Mesenchymal stem cell (in vitro differentiated cells and primary cell): Measurements from ENCODE around the gene TNNI2.

Experiments
- DNase-seq: peaks from one replicate; pipeline ENCODE4 v3.0.0-alpha.2; 2013
- H2AFZ ChIP-seq: one replicate; pipeline ENCODE4 v1.6.1; 2013; ENCODE audit warnings: low read depth, mild to moderate bottlenecking, control low read depth, inconsistent platforms, low read length, moderate library complexity
- H2AK5ac ChIP-seq: 2 replicates; pipeline ENCODE4 v1.6.1; 2013; ENCODE audit warnings: low read length, moderate library complexity, mild to moderate bottlenecking, inconsistent platforms; ENCODE audit not compliant: severe bottlenecking
- H2BK120ac ChIP-seq: one replicate; pipeline ENCODE4 v1.6.1; 2013; ENCODE audit warnings: low read depth, mild to moderate bottlenecking, inconsistent platforms, low read length, moderate library complexity
- H2BK12ac ChIP-seq, 2 experiments: one replicate each; pipeline ENCODE4 v1.6.1; 2013; ENCODE audit warnings: inconsistent platforms in 2 of 2, low read length in 2 of 2, mild to moderate bottlenecking in 2 of 2, moderate library complexity in 2 of 2, control low read depth in 1 of 2
- H2BK15ac ChIP-seq: one replicate; pipeline ENCODE4 v1.6.1; 2013; ENCODE audit warnings: mild to moderate bottlenecking, low read depth, inconsistent platforms; ENCODE audit not compliant: poor library complexity, severe bottlenecking
- H2BK5ac ChIP-seq: 2 replicates; pipeline ENCODE4 v1.6.1; 2013; ENCODE audit warnings: low read depth, mild to moderate bottlenecking, low read length, control low read depth, inconsistent platforms; ENCODE audit not compliant: poor library complexity, severe bottlenecking
- H3K14ac ChIP-seq, 2 experiments: one replicate each; pipeline ENCODE4 v1.6.1; 2013; ENCODE audit warnings: inconsistent platforms in 2 of 2, low read length in 2 of 2, control low read depth in 1 of 2, mild to moderate bottlenecking in 1 of 2, moderate library complexity in 1 of 2
- H3K18ac ChIP-seq, 2 experiments: one replicate each; pipeline ENCODE4 v1.6.1; 2013; ENCODE audit warnings: inconsistent platforms in 2 of 2, low read length in 2 of 2, control low read depth in 1 of 2, low read depth in 1 of 2, mild to moderate bottlenecking in 1 of 2
- H3K23ac ChIP-seq, 2 experiments: one replicate each; pipeline ENCODE4 v1.6.1; 2013; ENCODE audit warnings: inconsistent platforms in 2 of 2, low read length in 2 of 2, mild to moderate bottlenecking in 2 of 2, moderate library complexity in 2 of 2, control low read depth in 1 of 2
- H3K27ac ChIP-seq: 2 replicates; pipeline ENCODE4 v1.5.1; 2013; ENCODE audit warnings: mild to moderate bottlenecking, moderate library complexity, low read length, control low read depth, inconsistent platforms; ENCODE audit not compliant: poor library complexity, severe bottlenecking
- H3K27me3 ChIP-seq, 2 experiments: 2 replicates each; pipeline versions ENCODE4 v1.6.1 to v1.7.0; 2013; ENCODE audit warnings: low read length in 2 of 2, mild to moderate bottlenecking in 2 of 2, moderate library complexity in 2 of 2, control low read depth in 1 of 2, inconsistent platforms in 1 of 2; ENCODE audit not compliant: control insufficient read depth in 1 of 2, insufficient read depth in 1 of 2
- H3K36me3 ChIP-seq, 2 experiments: 2 replicates each; pipeline versions ENCODE4 v1.6.1 to v1.7.0; 2013; ENCODE audit warnings: low read length in 2 of 2, control low read depth in 1 of 2, inconsistent platforms in 1 of 2, low read depth in 1 of 2, mild to moderate bottlenecking in 1 of 2; ENCODE audit not compliant: insufficient read depth in 2 of 2, control insufficient read depth in 1 of 2
- H3K4ac ChIP-seq, 2 experiments: one replicate each; pipeline ENCODE4 v1.6.1; 2013; ENCODE audit warnings: inconsistent platforms in 2 of 2, low read length in 2 of 2, mild to moderate bottlenecking in 2 of 2, moderate library complexity in 2 of 2, control low read depth in 1 of 2, low read depth in 1 of 2
- H3K4me1 ChIP-seq: 2 replicates; pipeline ENCODE4 v1.6.1; 2013; ENCODE audit warnings: low read depth, low read length, control low read depth; ENCODE audit not compliant: control insufficient read depth, insufficient read depth
- H3K4me2 ChIP-seq: 2 replicates; pipeline ENCODE4 v1.6.1; 2013; ENCODE audit warnings: low read length, mild to moderate bottlenecking, inconsistent platforms; ENCODE audit not compliant: poor library complexity, severe bottlenecking
- H3K4me3 ChIP-seq, 2 experiments: 2 replicates each; pipeline versions ENCODE4 v1.5.1 to v1.7.0; 2013; ENCODE audit warnings: low read length in 2 of 2, mild to moderate bottlenecking in 2 of 2, control low read depth in 1 of 2, low read depth in 1 of 2; ENCODE audit not compliant: insufficient read depth in 1 of 2
- H3K79me1 ChIP-seq: replicated peaks from 2 replicates; pipeline ENCODE4 v1.6.1; 2013; ENCODE audit warnings: mild to moderate bottlenecking, control low read depth, low read length, inconsistent platforms; ENCODE audit not compliant: poor library complexity, severe bottlenecking
- H3K9ac ChIP-seq: 2 replicates; pipeline ENCODE4 v1.7.0; 2013; ENCODE audit warnings: mild to moderate bottlenecking, low read length, moderate library complexity
- H3K9me3 ChIP-seq: 2 replicates; pipeline ENCODE4 v1.7.0; 2013; ENCODE audit warnings: mild to moderate bottlenecking, low read length; ENCODE audit not compliant: control insufficient read depth
- H4K8ac ChIP-seq: one replicate; pipeline ENCODE4 v1.6.1; 2013; ENCODE audit warnings: inconsistent platforms, mild to moderate bottlenecking, low read length, moderate library complexity
- H4K91ac ChIP-seq: one replicate; pipeline ENCODE4 v1.6.1; 2013; ENCODE audit warnings: mild to moderate bottlenecking, low read length, inconsistent platforms
- WGBS: methylation state at CpG from one replicate; pipeline ENCODE4 v1.1.7; 2013; ENCODE audit warnings: mixed read lengths; 5-methylcytosine and 5-hydroxymethylcytosine counted together

TNNI2 gene

GRCh38 chr11:1858576-1858975 lies 19.8 kb downstream of the TNNI2 start:
- no peak overlapping the region for H3K4me3 ChIP-seq
- H4K8ac ChIP-seq = no peak overlapping the region
- H3K27ac ChIP-seq = no peak overlapping the region
- no peak overlapping the region for H2BK120ac ChIP-seq
- no peak overlapping the region for H2AFZ ChIP-seq
- H2BK12ac ChIP-seq = peak overlapping the region in 1 of 2 experiments; percentile 45
- no peaks in the 10 kb centered on the region for H3K79me1 ChIP-seq
- H3K27me3 ChIP-seq = peaks cover 0 to 22% of the 10 kb centered on the region in 2 experiments
- H4K91ac ChIP-seq = peak overlapping the region; percentile 60
- no peak overlapping the region for H3K9ac ChIP-seq
- peak overlapping the region; percentile 29 for H2AK5ac ChIP-seq
- no peak overlapping the region for H3K4me2 ChIP-seq
- no peaks in the 10 kb centered on the region for H3K9me3 ChIP-seq
- 70% methylated on average over 3 of the region's 7 CpGs for WGBS
- H3K36me3 ChIP-seq = no peaks in the 10 kb centered on the region
- peak overlapping the region in 1 of 2 experiments; percentile 37 for H3K18ac ChIP-seq
- no peak overlapping the region for H2BK15ac ChIP-seq
- H3K4ac ChIP-seq = peak overlapping the region in 1 of 2 experiments; percentile 24
- peaks cover 25% of the 10 kb centered on the region for H3K4me1 ChIP-seq
- H3K14ac ChIP-seq = no peak overlapping the region
- no peak overlapping the region for H3K23ac ChIP-seq
- H2BK5ac ChIP-seq = peak overlapping the region; percentile 47
- no peak for DNase-seq

- Histone ChIP-seq H3K23ac (no peak overlapping the region), H3K36me3 (no peaks in the 10 kb centered on the region), H3K14ac (no peak overlapping the region), H3K4me2 (no peak overlapping the region), H3K9me3 (no peaks in the 10 kb centered on the region), H3K4ac (peak overlapping the region in 1 of 2 experiments; percentile 24), H3K4me1 (peaks cover 29% of the 10 kb centered on the region), H4K91ac (peak overlapping the region; percentile 60), H4K8ac (no peak overlapping the region), H2BK15ac (no peak overlapping the region), H3K4me3 (no peak overlapping the region), H2BK12ac (no peak overlapping the region), H2AK5ac (peak overlapping the region; percentile 29), H2BK5ac (no peak overlapping the region), H3K79me1 (no peaks in the 10 kb centered on the region), H3K9ac (no peak overlapping the region), H3K27me3 (peaks cover 0 to 22% of the 10 kb centered on the region in 2 experiments), H3K18ac (peak overlapping the region in 1 of 2 experiments; percentile 37), H3K27ac (no peak overlapping the region), H2AFZ (no peak overlapping the region), H2BK120ac (no peak overlapping the region)
- 77% methylated on average over 4 of the region's 4 CpGs for WGBS
- no peak for DNase-seq
Measured at GRCh38 chr11:1859004-1859403, 20.2 kb downstream of the TNNI2 start.

GRCh38 chr11:1860108-1860507 lies 21.3 kb downstream of the TNNI2 start:
- Histone ChIP-seq H3K9me3 (no peaks in the 10 kb centered on the region), H3K4me3 (no peak overlapping the region), H2BK12ac (no peak overlapping the region), H3K36me3 (no peaks in the 10 kb centered on the region), H2AK5ac (no peak overlapping the region), H2BK15ac (no peak overlapping the region), H3K9ac (no peak overlapping the region), H3K18ac (no peak overlapping the region), H3K4me1 (peaks cover 37% of the 10 kb centered on the region), H3K79me1 (no peaks in the 10 kb centered on the region), H3K4me2 (no peak overlapping the region), H3K14ac (no peak overlapping the region), H2BK5ac (no peak overlapping the region), H3K23ac (no peak overlapping the region), H3K27me3 (peaks cover 0 to 15% of the 10 kb centered on the region in 2 experiments), H4K91ac (no peak overlapping the region), H4K8ac (no peak overlapping the region), H3K4ac (no peak overlapping the region), H2AFZ (no peak overlapping the region), H2BK120ac (no peak overlapping the region), H3K27ac (no peak overlapping the region)
- 88% methylated on average over 1 of the region's 1 CpG for WGBS
- no peak for DNase-seq

GRCh38 chr11:1861435-1862411 lies 22.9 kb downstream of the TNNI2 start:
- no peak overlapping the region for H2AK5ac ChIP-seq
- H3K18ac ChIP-seq = no peak overlapping the region
- H2BK15ac ChIP-seq = no peak overlapping the region
- H3K9ac ChIP-seq = no peak overlapping the region
- H2AFZ ChIP-seq = no peak overlapping the region
- H4K91ac ChIP-seq = no peak overlapping the region
- H2BK5ac ChIP-seq = no peak overlapping the region
- H2BK12ac ChIP-seq = peak overlapping the region in 1 of 2 experiments; percentile 18
- no peaks in the 10 kb centered on the region for H3K79me1 ChIP-seq
- no peak overlapping the region for H3K4me3 ChIP-seq
- no peaks in the 10 kb centered on the region for H3K9me3 ChIP-seq
- DNase-seq = no peak
- peaks cover 0 to 9% of the 10 kb centered on the region in 2 experiments for H3K27me3 ChIP-seq
- no peak overlapping the region for H3K27ac ChIP-seq
- no peak overlapping the region for H3K4ac ChIP-seq
- H3K14ac ChIP-seq = no peak overlapping the region
- H3K4me2 ChIP-seq = no peak overlapping the region
- no peak overlapping the region for H3K23ac ChIP-seq
- WGBS = 96% methylated on average over 3 of the region's 4 CpGs
- no peak overlapping the region for H4K8ac ChIP-seq
- no peaks in the 10 kb centered on the region for H3K36me3 ChIP-seq
- H3K4me1 ChIP-seq = peaks cover 35% of the 10 kb centered on the region
- no peak overlapping the region for H2BK120ac ChIP-seq
